HG03097 (cell line): ENCODE measurements around the gene AK5.

Source experiments
- ATAC-seq: cut with Tn5 transposase; IDR thresholded peaks from one replicate; pipeline ENCODE4 v1.9.1; 2021; ENCODE audit not compliant: unreplicated experiment, low FRiP score

AK5 gene

DNA sequence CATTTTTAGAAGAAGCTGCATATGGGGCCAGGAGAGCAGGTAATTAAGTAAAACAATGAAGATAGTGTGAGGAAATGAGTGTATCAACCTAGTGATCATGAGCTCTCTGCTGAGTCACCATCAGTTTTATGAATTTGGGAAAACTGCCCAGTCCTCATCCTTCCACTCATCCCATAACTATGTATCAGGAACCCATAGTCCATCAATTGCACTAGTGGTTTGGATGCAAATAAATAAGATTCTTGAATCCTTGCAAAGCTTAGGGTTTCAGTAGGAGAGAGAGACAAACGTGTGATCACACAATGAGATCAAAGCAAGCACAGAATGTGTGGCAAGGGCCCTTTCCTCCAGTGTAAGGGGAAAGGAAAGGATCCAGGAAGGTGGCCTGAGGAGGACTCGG, 255.0 kb downstream of the AK5 start:
- no peak for ATAC-seq

DNA sequence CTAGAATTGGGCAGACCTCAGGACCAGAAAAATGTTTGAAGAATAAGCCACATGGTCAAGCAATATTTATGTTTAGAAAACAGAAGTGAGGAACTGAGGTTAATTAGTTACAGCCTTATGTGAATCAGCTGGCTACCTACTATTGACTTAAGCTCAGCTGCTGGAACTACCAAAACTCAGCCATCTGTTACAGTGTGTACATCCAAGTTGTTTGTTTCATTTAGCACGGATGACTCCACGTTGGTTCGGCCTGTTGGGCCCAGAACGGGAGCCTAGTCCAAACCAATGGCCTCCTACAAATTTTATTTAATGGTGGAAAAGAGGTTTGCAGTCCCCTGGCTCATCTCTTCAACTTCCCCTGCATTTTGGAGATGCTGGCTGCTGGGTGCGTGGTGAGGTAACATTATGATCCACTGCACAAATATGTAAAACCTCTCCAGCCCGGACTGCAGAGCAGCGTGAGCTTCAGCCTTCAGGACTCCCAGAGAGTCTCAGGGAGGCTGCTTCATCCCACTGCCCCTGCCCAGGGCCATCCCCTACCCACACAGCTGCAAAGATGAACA, 257.2 kb downstream of the AK5 start:
- peak; percentile 73 for ATAC-seq

DNA sequence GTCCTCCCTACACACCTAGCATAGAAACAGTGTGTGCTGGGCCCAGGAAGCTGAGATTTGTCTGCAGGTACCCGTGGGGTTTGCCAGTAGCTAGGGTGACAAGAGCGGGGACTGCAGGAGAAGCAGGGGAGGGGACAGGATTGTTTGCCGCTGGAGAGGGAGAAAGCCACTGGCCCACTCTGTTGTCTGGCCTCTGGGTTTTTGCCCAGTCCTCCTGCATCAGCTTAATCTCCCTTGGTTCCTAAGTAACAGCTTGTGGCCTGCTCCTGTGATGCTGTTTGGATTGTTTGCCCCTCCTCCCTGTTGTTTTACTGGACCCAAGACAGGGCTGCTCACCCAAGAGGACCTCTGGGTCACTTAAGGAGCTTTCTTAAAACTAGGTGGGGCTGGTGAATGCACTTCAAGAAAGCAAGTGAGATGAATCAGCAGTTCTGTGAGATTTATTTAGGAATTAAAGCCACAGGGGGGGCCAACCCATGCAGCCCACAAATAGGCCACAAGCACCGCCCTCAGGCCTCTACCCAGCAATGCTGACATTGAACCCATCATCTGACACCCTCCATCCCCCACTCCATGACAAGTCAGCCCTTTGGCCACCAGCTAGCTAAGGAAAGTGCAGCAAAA, 257.8 kb downstream of the AK5 start:
- no peak for ATAC-seq

DNA sequence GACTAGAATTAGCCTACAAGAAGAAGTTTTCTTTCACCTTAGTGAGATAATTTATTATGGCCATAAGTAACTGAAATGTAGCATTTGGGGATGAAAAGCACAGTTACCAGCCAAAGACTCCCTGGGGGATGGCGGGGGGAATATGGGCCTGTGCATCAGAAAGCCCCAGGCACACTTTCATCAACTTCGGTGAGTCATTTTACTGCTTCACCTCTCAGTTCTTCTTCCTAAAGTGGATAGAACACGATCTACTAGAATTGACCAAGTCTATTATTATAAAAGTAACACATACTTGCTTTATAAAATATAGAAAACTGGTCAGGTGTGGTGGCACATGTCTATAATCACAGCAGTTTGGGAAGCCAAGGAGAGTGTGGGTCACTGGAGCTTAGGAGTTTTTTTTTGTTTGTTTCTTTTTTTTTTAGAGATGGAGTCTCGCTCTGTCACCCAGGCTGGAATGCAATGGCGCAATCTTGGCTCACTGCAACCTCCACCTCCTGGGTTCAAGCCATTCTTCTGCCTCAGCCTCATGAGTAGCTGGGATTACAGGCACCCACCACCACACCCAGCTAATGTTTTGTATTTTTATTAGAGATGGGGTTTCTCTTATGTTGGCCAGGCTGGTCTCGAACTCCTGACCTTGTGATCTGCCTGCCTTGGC, 258.8 kb downstream of the AK5 start:
- peak; percentile 25 for ATAC-seq

DNA sequence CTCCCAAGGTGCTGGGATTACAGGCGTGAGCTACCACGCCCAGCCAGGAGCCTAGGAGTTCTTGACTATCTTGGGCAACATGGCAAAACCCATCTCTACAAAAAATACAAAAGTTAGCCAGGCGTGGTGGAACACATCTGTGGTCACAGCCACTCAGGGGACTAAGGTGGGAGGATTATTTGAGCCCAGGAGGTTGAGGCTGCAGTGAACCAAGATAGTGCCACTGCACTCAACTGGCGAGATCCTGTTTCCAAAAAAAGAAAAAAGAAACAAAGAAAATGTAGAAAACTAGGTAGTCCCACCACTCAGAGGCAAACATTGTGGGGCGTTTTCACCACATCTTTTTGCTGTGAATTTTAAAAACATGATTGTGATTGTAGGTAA, 259.3 kb downstream of the AK5 start:
- peak; percentile 39 for ATAC-seq

DNA sequence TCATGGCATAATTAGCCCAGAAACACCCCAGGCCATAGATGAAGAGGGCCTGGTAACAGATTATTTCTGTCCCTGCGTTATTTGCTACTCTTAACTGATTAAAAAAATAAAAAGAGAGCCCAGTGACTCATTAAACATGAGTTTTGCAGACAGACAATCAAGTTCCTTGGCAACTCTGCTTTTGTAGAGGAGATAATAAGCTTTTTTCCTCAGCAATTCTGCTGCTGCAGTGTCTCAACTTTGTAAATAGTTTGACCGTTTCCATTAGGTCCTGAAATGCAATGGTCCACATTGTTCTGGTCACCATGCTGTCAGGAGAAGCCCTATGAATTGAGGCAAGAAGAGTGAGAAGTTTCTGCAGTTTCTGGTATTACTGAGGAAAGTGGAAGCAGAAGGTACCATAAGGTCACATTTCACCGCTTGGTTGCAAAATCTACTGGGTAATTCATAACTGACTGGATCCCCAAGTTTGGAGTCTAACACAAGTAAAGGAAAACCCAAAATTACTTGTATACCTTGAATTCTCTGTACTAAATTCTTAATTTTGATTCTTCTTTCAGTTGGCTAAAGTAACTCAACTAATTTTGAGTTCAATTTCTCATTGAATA, 261.1 kb downstream of the AK5 start:
- ATAC-seq, result no peak

DNA sequence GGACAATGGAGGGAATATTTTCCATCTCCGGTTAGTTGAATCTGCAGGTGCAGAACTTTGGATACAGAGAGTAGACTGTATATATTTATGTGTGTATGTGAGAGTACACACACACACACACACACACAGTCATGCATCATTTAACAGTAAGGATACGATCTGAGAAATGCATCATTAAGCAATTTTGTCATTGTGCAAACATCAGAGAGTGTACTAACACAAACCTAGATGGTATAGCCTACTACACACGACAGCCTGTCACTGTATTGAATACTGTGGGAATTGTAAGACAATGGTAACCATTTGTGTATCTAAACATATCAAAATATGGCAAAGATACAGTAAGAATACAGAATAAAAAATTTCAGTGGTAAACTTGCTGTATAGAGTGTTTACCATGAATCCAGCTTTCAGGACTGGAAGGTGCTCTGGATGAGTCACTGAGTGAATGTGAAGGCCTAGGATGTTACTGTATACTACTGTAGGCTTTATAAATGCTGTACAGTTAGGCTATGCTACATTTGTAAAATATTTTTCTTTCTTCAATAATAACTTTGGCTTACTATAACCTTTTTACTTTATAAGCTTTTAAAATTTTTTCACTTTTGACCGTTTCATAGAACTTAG, 262.1 kb downstream of the AK5 start:
- no peak for ATAC-seq

DNA sequence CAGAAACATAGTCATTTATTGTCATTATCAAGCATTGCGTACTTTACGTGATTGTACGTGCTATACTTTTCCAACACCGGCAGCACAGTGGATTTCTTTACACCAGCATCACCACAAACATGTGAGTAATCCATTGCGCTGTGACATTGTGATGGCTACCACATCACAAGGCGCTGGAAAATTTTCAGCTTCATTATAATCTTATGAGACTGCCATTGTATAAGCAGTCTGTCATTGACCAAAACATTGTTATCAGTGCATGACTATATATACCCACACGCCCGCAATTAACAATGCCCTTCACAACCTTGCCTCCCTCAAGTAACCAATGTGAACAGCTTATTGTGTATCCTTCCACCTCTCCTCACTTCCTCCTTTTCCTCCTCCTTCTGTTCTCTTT, 263.0 kb downstream of the AK5 start:
- no peak for ATAC-seq

DNA sequence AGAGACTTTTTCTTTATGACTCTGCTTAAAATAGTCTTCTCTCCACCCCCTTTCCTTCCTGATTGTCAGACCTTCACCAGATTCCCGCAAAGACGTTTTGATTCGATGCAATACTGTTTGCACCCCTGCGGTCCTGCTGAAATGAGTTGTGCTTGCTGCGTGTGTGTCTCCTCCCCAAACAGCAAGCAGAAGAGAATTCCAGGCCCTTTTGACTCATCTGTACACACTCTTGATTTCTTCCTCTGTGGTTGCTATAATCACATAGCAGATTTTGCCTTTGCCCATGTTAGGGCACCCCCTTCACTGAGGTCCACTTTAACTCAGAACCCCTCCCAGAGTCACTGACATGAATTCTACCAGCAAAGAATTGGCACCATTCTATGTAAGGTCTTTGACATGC, 264.2 kb downstream of the AK5 start:
- no peak for ATAC-seq

DNA sequence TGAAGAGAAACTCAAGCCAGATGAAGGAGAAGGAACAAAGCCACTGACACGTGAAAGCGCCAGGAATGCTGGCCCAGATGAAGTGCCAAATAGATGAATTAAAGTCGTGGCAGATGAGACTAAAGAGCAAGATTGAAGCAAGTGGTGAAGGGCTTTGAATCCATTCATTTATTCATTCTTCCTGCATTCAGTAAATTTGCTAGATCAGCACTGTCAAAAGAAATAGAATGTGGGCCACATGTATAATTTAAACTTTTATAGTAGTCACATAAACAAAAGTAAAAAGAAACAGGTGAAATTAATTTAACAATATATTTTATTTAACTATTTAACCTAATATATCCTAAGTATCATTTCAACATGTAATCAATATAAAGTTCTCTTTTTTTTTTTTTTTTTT, 265.1 kb downstream of the AK5 start:
- no peak for ATAC-seq

DNA sequence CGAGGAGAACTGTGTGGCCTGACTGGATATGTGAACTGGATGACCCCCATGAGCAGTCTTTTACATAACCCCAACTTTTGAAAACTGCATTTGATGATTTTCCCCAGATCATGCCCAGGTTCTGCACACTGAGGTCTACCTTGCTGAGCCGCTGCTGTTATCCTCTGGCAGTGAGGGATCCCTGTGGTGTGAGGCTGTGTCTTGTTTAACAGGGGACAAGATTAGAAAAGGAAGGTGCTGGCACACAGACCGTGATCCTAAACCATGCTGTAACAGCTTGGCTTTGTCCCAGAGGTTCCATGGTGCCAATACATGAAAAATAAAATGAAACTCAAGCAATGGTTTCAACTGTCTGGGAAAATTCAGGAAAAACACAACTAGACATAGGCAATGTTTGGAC, 266.5 kb downstream of the AK5 start:
- ATAC-seq, result no peak

DNA sequence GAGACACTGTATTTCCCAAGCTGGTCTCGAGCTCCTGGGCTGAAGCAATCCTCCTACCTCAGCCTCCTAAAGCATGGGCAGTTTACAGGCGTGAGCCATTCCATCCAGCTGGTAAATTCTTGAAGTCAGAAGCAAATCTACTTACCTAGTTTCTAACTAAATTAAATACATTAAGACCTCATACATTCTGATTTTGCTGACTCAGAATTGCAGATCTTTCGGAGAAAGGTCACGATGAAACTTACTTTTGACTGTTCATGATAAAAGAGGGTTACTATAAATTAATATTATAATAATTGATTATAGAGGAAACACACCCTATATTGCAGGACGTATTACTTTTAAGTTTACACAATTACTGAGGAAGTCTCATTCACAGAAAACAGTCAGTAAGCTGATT, 268.3 kb downstream of the AK5 start:
- ATAC-seq, result no peak

DNA sequence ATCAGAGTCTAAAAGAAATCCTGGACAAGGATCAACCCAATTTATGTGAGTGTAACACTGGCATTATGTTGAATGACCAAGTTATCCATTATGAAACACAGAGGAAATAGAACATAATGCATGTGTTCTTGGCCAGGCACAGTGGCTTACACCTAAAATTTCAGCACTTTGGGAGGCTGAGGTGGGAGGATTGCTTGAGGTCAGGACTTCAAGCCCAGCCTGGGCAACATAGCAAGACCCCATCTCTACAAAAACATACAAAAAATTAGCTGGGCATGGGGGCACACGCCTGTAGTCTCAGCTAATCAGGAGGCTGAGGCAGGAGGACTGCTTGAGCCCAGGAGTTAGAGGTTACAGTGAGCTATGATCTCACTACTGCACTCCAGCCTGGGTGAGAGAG, 270.8 kb downstream of the AK5 start:
- ATAC-seq, result no peak

DNA sequence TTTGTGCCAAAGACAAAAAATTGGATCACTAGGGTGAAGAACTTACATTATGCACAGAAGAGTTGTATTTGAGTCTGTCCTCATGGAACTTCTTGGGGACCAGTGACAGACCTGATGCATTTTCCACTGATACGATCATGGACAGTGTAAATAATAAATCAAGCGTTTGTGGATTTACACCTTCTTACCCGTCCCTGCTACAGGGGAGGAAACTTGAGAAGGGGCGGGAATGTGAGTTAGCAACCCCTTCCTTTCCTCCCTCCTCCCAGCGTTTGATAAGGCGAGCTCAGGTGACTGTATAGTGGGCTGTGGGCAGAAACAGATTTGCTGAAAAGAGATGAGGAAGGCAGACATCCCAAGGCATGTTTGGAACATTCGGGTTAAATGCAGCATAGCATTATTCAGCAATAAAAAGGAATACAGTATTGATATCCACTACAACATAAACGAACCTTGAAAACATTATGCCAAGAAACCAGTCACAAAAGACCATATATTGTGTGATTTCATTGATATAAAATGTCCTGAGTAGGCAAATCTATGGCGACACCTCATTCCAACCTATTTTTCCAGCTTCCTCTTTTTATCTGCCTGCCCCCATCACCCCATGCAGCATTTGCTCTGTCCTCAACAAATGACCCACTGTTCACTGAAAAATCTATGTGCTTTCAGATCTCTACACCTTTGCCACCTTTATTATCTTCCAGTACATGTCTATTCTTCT, 271.9 kb downstream of the AK5 start:
- no peak for ATAC-seq

DNA sequence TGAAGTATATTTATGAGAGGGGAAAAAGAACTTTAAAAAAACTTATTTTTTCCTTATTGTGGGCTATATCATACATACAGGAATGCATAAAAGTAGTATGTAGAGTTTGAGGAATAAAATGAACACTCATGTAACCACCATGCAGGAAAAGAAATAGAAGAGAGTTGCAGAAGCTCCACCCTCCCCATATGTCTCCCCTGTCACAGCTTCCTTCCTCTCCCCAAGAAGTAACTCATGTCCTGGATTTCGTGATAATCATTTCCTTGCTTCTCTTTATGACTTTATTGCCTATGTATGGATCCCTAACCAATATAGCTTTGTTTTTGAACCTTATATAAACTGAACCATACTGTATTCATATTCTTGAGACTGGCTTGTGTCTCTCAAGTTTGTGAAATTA, 274.2 kb downstream of the AK5 start:
- ATAC-seq, result no peak

DNA sequence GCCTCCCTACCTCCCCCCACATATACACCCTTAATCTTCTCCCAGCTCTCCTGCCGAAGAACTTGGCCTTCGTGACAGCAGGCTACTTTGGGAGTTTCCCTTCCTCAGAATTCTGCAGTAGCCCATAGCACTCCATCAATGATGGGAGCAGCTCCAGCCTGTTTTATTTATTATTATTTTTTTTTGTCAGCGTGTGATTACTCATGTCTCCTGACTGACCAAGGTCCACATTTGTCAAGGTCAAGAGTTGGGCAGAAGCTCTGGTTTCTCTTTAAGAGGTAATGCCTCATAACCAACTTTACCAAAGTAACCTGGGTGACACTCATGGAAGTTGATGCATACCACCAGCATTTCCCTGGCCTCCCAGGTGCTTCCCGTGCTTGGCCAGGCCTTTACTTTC, 275.2 kb downstream of the AK5 start:
- ATAC-seq, result no peak

DNA sequence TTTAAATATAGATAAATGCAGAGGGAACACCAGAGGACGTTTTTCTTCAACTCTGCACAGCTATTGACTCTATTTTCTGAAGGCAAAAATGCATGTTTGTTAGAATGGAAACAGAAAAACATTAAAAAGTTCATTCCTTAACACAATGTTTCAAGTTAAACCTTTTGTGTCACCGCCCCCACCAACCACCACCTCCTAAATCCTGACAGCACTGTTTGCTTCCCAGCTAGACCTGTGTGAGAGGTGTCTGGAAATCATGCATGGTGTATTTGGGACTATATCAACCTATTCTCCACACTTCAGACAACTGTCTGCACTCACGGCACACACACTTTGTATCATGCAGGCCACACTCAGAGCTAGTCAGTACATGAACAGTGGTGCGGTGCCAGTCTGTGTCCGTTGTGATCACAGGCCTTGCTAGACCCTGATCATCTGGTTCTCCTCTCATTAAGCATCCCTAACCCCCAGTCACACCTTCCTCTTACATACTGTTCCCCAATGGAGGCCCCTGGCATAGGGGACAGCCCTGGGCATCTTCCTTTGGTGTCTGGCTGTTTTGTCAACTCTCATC, 276.9 kb downstream of the AK5 start:
- ATAC-seq, result no peak

DNA sequence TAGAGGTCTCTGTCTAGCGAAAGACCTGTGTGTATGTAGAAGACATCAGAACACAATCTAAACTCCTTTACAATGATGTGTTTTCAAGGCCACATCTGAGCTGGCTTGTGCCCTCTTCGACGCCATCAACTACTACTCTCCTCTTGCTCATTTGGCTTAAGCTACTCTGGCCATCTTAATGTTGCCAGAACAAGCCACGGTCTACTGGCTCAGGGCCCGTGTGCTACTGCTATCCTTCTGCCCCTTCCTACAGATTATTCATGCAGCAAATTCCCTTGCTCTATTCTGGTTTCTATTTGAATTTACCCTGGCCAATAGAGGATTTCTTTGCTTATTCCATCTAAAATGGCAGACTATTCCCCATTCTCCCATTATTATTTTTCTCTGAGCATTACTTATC, 278.9 kb downstream of the AK5 start:
- ATAC-seq, result no peak

DNA sequence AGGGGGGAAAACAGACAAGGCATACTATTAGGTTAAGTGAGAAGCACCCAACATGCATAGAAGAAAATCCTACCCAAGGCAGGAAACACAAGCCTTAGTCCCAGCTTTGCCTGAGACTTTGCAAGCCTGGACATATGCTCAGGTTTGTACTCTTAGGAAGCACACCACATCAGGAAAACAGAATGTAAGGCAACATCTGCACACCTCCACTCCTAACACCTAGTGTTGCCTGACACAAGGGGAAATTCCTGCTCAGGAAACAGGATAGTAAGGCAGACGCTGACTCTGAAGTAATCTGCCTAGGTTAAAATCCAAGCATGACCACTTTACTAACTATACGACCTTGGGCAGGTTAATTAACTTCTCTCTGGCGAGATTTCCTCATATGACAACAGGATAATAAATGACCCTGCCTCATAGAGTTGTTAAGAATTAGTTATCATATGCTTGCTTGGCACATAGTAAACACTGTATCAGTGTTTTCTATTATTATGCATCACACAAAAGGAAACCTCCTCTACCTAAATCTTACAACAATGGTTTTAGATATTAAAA, 280.9 kb downstream of the AK5 start:
- ATAC-seq, result no peak

DNA sequence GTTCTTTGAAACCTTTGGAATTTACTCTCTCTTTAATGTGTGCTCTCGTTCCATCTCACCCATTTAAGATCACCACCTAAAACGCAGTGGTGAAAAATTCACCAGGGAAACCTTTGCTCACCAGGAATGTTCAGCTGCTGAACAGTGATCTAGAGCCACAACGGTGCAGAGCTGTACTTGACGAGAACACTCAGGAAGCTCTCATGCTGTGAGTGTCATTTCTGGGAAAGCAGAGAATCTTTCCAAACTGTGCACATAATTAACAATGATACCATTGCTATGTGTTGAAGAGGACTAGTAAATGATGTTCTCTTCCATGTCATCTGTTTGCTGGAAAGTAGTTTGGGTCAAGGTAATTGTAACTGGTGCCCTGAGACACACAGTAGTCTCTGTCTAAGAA, 283.5 kb downstream of the AK5 start:
- no peak for ATAC-seq
